ENCODE results near the gene HES4.
"Not testable (repeated sequence)": the region's sequence is repeated elsewhere in the genome, so short reads cannot be mapped to it uniquely, and the experiment has no call there.

Gene HES4

DNA sequence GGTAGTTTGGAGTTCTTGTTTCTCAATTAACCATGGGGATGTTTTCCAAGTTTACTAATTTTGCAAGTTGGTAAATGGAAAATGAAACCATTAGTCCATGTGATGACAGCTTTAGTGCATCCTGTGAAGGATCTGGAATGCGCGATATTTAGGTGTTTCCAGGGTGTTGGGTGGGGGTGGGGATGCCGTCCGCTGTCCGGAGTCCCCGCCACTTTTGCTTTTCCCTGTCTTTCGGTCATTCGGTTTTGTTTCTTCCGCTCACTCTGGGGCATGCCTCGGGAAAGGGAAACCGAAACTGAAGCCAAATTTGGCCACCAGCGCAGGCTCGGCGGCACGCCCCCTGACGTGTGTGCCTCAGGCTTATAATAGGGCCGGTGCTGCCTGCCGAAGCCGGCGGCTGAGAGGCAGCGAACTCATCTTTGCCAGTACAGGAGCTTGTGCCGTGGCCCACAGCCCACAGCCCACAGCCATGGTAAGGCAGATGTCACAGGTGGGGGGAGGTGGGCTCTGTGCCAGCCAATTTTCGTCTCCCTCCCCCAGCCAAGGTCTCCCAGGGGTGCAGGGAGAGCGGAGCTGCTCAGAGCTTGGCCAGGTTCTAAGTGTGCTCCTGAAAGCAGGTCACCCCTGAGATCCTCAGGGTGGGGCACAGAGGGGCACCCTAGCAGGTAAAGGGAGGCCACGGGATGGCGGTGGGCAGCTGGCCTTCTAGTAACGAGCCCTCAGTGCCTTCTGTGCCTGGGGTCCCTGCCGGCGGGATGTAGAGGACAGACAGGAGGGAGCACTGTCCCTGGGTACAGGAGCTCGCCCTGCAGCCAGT lies 13.4 kb upstream of the HES4 start, which contains the start of gene ISG15:
TSS of gene ISG15 (plus strand) at position 393 of the 817 bp plus-strand sequence. CDS start at position 470, 77 bp downstream.
- H3K4me1 ChIP-seq (ENCODE audit: insufficient read depth, low read length), result peaks cover 9% of the 10 kb centered on the region; the same call in 1 of the 2 replicates
- H3K27me3 ChIP-seq (ENCODE audit: insufficient read depth, low read length), result peaks cover 13% of the 10 kb centered on the region; the same call in 1 of the 2 replicates
- no peaks in the 10 kb centered on the region for H3K36me3 ChIP-seq (ENCODE audit: insufficient read depth, low read depth, low read length)
- no peak within 1 kb of the TSS for H3K27ac ChIP-seq (ENCODE audit: low read length)
- peak within 1 kb of the TSS; percentile 85; the same call in 1 of the 2 replicates for H3K9ac ChIP-seq (ENCODE audit: low read depth, low read length)
- H3K4me3 ChIP-seq (ENCODE audit: low read length), result peak within 1 kb of the TSS; percentile 57
- no peaks in the 10 kb centered on the region for H3K9me3 ChIP-seq (ENCODE audit: insufficient read depth, low read depth, low read length)

DNA sequence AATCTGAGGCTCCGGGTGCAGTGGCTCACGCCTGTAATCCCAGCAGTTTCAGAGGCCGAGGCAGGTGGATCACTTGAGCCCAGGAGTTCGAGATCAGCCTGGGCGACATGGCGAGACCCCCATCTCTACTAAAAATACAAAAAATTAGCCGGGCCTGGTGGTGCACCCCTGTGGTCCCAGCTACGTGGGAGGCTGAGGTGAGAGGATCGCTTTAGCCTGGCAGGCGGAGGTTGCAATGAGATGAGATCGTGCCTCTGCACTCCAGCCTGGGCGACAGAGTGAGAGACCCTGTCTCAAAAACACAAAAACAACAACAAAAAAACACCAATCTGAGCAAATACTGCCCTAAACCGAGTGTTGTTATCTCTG lies 12.8 kb upstream of the HES4 start:
- H3K4me3 ChIP-seq (ENCODE audit: low read length), result peak overlapping the region; percentile 57
- H3K27me3 ChIP-seq (ENCODE audit: insufficient read depth, low read length), result peaks cover 17% of the 10 kb centered on the region; the same call in 1 of the 2 replicates
- not testable (repeated sequence) for H3K4me1 ChIP-seq (ENCODE audit: insufficient read depth, low read length); H3K9me3 ChIP-seq (ENCODE audit: insufficient read depth, low read depth, low read length); H3K36me3 ChIP-seq (ENCODE audit: insufficient read depth, low read depth, low read length); H3K27ac ChIP-seq (ENCODE audit: low read length)
- H3K9ac ChIP-seq (ENCODE audit: low read depth, low read length), result peak overlapping the region; percentile 85; the same call in 1 of the 2 replicates

DNA sequence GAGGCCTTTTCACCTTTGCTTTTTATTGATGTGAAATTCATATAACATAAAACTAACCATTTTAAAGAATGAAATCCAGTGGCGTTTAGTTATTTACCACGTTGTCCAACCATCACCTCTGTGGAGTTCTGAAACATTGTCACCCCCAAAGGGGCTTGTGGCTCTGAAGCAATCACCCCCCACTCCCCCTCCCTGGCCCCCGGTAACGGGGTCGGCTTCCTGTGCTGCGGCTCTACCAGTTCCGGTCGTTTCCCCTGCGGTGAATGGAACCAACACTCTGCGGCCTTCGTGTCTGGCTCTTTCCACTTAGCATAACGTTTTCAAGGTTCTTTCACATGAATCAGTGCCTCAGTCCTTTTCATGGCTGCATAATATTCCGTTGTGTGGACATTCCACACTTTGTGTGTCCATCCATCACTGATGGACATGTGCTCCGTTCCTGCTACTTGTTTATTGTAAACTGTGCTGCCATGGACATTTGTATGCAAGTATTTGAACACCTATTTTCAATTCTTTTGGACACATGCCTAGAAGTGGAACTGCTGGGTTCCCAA lies 11.6 kb upstream of the HES4 start:
- Histone ChIP-seq H3K4me3 (ENCODE audit: low read length) (no peak overlapping the region), H3K36me3 (ENCODE audit: insufficient read depth, low read depth, low read length) (no peaks in the 10 kb centered on the region), H3K27ac (ENCODE audit: low read length) (no peak overlapping the region), H3K9me3 (ENCODE audit: insufficient read depth, low read depth, low read length) (no peaks in the 10 kb centered on the region), H3K9ac (ENCODE audit: low read depth, low read length) (no peak overlapping the region), H3K4me1 (ENCODE audit: insufficient read depth, low read length) (peaks cover 9% of the 10 kb centered on the region; the same call in 1 of the 2 replicates), H3K27me3 (ENCODE audit: insufficient read depth, low read length) (peaks cover 21% of the 10 kb centered on the region; the same call in 1 of the 2 replicates)

DNA sequence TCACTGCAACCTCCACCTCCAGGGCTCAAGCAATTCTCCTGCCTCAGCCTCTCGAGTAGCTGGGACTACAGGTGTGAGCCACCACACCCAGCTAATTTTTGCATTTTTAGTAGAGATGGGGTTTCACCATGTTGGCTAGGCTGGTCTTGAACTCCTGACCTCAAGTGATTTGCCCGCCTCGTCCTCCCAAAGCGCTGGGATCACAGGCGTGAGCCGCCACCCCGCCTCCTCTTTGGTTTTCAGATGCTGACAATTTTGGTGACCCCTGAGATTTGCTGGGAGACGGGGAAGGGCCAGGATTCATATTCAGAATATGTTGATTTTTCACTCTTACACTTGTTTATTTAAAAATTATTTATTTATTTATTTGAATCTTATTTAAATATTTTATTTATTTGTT lies 10.2 kb upstream of the HES4 start:
- not testable (repeated sequence) for H3K4me3 ChIP-seq (ENCODE audit: low read length); H3K9me3 ChIP-seq (ENCODE audit: insufficient read depth, low read depth, low read length); H3K36me3 ChIP-seq (ENCODE audit: insufficient read depth, low read depth, low read length); H3K4me1 ChIP-seq (ENCODE audit: insufficient read depth, low read length); H3K9ac ChIP-seq (ENCODE audit: low read depth, low read length); H3K27ac ChIP-seq (ENCODE audit: low read length)
- H3K27me3 ChIP-seq (ENCODE audit: insufficient read depth, low read length), result peaks cover 25% of the 10 kb centered on the region; the same call in 1 of the 2 replicates

DNA sequence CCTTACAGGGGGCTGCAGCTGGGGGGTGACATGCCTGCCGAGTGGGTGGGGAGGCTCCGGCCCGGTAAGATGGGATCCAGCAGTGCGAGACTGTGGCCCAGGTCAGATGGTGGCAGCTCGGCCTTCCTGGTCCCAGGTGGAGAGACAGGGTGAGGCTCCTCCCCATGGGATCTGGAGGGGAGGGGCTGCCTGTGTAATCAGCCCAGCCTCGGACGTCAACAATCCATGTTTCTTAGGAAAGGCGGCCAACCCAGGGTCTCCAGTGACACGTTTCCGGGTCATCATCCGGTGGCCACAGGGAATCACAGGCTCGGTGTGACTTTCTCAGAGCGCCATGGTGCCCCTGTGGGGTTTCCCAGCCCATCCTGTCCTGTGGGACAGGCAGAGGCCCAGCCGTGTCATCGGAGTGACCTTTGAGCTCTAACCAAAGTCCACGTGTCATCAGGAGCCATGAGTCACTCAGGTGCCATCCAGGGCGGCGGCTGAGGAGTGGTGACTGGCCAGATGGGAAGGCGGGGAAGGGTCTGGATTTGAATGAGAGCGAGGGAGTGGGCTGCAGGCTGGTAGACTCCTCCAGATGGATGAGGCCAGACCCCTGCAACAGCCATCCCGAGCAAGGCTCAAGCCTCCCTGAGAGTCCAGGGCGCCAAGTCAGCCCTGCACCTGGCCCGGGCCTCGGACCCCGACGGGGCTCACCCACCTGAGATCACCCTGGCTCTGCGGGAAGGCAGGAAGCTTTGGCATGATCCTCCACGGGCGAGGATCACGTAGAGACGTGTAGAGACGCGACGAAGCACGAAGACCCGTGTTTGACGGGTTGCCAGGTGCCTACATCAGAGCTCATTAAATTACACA lies 6.6 kb upstream of the HES4 start:
- peaks cover 7% of the 10 kb centered on the region; the same call in 1 of the 2 replicates for H3K4me1 ChIP-seq (ENCODE audit: insufficient read depth, low read length)
- H3K4me3 ChIP-seq (ENCODE audit: low read length), result no peak overlapping the region
- no peaks in the 10 kb centered on the region for H3K36me3 ChIP-seq (ENCODE audit: insufficient read depth, low read depth, low read length)
- peaks cover 48% of the 10 kb centered on the region for H3K27me3 ChIP-seq (ENCODE audit: insufficient read depth, low read length)
- H3K9ac ChIP-seq (ENCODE audit: low read depth, low read length), result no peak overlapping the region
- no peaks in the 10 kb centered on the region for H3K9me3 ChIP-seq (ENCODE audit: insufficient read depth, low read depth, low read length)
- no peak overlapping the region for H3K27ac ChIP-seq (ENCODE audit: low read length)

DNA sequence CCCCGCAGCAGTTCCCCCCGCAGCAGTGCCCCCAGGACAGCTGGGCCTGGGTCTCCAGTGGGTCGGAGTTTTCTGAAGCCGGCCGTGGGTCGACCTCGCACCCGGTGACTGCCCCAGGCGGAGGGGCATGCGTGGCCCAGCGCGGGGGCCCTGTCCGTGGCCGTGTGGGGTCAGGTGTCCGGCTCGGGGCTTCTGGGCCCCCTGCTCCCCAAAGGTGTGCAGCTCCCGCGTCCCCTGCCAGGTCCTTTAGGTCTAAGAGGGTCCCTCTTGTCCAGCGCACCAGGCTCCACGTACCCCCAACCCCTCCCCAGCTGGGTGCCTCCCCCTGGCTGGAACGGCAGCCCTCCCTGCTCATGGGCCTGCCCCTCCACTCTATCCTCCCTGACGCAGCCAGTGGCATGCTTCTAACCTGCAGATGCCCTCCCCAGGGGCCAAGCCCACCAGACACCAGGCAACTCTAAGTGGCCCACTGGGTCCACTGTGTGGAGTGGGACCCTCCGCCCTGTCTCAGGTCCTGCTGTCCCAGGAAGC lies 5.9 kb upstream of the HES4 start:
- Histone ChIP-seq H3K4me1 (ENCODE audit: insufficient read depth, low read length) (peaks cover 7% of the 10 kb centered on the region; the same call in 1 of the 2 replicates), H3K27me3 (ENCODE audit: insufficient read depth, low read length) (peaks cover 55% of the 10 kb centered on the region), H3K9ac (ENCODE audit: low read depth, low read length) (no peak overlapping the region), H3K4me3 (ENCODE audit: low read length) (no peak overlapping the region), H3K9me3 (ENCODE audit: insufficient read depth, low read depth, low read length) (no peaks in the 10 kb centered on the region), H3K36me3 (ENCODE audit: insufficient read depth, low read depth, low read length) (no peaks in the 10 kb centered on the region), H3K27ac (ENCODE audit: low read length) (no peak overlapping the region)

DNA sequence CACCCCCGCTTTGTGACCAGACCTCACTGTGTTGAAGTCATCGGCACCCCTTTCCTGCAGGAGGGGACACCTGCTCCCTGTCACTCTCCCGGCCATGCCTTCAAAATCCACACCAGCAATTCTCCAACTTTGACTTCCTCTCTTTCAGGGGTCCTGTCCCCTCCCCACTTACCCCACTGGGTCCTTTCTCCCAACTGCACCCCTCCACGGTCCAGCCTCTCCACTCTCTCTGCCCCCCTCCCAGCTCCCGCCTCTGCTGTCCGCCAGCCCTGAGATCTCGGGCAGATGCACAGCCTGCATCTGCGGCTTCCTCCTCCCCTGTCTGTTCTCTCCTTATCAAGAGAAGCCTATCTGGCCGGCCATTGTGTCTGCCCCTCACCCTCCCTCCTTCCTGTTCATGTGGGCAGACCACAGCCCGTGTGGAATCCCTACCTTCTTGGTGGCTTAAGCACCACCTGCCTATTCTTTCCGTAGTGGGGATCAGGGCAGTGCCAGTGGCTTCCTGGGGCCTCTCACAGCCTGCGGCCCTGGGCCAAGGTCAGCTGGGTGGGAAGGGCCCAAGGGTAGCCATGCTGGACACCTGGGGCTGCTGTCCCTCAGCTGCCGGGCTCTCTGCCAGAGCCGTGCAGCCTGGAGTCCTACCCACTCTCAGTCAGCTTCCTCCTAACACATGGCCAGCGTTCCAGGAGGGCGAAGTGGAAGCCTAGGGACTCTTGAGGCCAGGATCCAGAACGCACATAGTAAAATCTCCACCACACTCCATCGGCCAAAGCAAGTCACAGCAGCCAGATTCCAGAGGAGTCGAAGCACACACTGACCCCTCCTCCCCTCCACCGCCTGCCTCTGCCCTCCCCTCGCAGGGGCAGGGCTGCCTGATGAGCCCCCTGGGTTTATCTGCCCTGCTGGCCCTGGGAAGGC lies 5.1 kb upstream of the HES4 start:
- Histone ChIP-seq H3K4me3 (ENCODE audit: low read length) (no peak overlapping the region), H3K9me3 (ENCODE audit: insufficient read depth, low read depth, low read length) (no peaks in the 10 kb centered on the region), H3K36me3 (ENCODE audit: insufficient read depth, low read depth, low read length) (no peaks in the 10 kb centered on the region), H3K27me3 (ENCODE audit: insufficient read depth, low read length) (peaks cover 63% of the 10 kb centered on the region), H3K27ac (ENCODE audit: low read length) (no peak overlapping the region), H3K4me1 (ENCODE audit: insufficient read depth, low read length) (peaks cover 7% of the 10 kb centered on the region; the same call in 1 of the 2 replicates), H3K9ac (ENCODE audit: low read depth, low read length) (no peak overlapping the region)

DNA sequence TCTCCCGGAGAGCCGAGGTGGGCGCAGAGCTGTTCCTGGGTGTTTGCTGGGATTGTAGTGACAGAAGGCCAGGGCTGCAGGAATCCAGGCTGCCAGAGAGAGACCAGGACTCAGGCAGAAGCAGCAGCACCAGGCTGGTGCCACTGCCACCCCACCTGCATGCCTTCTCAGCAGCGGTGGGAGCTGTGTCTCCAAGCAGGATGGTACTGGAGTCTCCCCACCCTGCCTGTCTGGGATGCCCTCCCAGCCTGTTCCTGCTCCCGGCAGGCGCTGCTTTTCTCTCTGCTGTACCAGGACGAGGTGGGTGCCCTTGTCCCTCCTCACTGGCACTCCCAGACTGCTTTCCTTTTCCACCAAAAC lies 4.5 kb upstream of the HES4 start:
- H3K9ac ChIP-seq (ENCODE audit: low read depth, low read length), result no peak overlapping the region
- H3K4me3 ChIP-seq (ENCODE audit: low read length), result no peak overlapping the region
- no peaks in the 10 kb centered on the region for H3K9me3 ChIP-seq (ENCODE audit: insufficient read depth, low read depth, low read length)
- peaks cover 70% of the 10 kb centered on the region for H3K27me3 ChIP-seq (ENCODE audit: insufficient read depth, low read length)
- H3K36me3 ChIP-seq (ENCODE audit: insufficient read depth, low read depth, low read length), result no peaks in the 10 kb centered on the region
- H3K4me1 ChIP-seq (ENCODE audit: insufficient read depth, low read length), result peaks cover 7% of the 10 kb centered on the region; the same call in 1 of the 2 replicates
- no peak overlapping the region for H3K27ac ChIP-seq (ENCODE audit: low read length)

DNA sequence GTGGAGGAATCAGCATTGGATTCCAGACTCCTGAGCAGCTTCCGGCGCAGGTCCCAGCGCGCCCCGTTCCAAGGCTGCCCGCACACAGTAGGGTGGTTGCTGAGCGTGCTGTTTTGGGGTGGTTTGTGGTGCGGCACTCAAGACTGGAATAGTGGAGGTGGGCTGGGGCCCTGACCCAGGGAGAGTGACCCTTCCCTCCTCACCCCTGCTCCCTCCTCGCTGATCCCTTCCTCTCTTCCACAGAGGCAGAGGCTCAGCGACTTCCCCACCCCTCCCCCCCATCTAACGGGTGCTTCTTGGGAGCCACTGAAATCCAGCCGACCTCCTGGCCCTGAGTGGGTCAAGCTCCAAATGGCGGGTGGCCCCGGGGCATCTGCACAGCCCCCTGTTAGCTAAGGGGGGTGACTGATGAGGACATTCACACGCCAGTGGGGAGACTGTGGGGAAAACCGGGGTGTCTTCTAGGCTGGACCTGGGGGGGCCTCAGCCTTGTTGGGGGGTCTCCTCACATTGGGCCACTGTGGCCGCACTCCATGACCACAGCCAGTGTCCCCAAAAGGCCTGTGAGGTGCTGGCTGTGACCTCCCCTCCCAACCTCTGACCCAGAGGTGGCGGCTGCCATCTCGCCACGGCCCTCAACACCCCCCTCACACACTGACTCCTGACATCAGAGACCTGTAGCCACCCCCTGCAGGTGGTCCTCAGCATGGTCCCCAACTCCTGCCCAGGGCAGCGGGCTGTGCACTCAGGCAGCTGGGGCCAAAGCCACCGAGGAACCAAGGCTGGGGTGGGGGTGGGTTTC lies 3.9 kb upstream of the HES4 start:
- H3K36me3 ChIP-seq (ENCODE audit: insufficient read depth, low read depth, low read length), result no peaks in the 10 kb centered on the region
- no peaks in the 10 kb centered on the region for H3K9me3 ChIP-seq (ENCODE audit: insufficient read depth, low read depth, low read length)
- peaks cover 7% of the 10 kb centered on the region; the same call in 1 of the 2 replicates for H3K4me1 ChIP-seq (ENCODE audit: insufficient read depth, low read length)
- H3K27ac ChIP-seq (ENCODE audit: low read length), result no peak overlapping the region
- peaks cover 75% of the 10 kb centered on the region for H3K27me3 ChIP-seq (ENCODE audit: insufficient read depth, low read length)
- H3K4me3 ChIP-seq (ENCODE audit: low read length), result no peak overlapping the region
- H3K9ac ChIP-seq (ENCODE audit: low read depth, low read length), result no peak overlapping the region

DNA sequence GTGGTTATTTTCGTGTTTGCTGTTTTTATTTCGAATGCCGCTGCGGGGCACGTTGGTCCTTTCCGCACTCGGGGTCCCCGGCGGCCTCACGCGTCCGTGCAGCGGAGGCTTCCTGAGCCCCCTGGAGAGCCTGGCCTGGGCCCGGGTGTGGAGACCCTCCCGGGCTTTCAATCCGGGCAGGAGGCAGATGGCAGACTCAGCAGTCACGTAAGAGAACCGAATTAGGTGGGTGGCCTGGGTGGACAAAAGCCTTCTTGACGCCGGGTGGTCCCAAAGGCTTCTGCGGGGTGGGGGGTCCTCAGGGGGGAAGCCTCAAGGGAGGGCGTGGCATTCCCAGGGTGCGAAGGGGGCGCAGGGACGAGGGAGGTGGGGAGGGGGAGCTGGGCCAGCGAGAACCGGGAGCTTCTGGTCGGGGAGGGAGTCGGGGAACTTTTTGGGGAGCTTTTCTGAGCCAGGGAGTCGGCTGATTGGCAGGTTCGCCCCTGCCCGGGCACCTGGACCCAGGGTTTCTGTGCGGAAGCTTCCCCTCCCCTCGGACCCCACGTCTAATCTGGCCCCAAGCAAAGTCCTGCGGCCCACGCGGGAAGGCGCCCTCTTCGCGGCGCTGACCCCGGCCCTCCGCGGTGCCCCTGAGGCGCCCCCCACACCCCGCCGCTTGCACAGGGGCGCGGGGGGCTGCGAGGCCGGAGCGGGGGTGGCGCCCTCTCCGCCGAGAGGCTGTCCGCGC lies 1.3 kb upstream of the HES4 start:
- H3K9me3 ChIP-seq (ENCODE audit: insufficient read depth, low read depth, low read length), result no peaks in the 10 kb centered on the region
- no peak overlapping the region for H3K9ac ChIP-seq (ENCODE audit: low read depth, low read length)
- H3K27me3 ChIP-seq (ENCODE audit: insufficient read depth, low read length), result peaks cover 93% of the 10 kb centered on the region
- no peak overlapping the region for H3K27ac ChIP-seq (ENCODE audit: low read length)
- no peaks in the 10 kb centered on the region for H3K36me3 ChIP-seq (ENCODE audit: insufficient read depth, low read depth, low read length)
- H3K4me1 ChIP-seq (ENCODE audit: insufficient read depth, low read length), result peaks cover 7% of the 10 kb centered on the region; the same call in 1 of the 2 replicates
- H3K4me3 ChIP-seq (ENCODE audit: low read length), result peak overlapping the region; percentile 43; the same call in 1 of the 2 replicates

All from iPS-20b (cell line).